ENCODE results near the gene CACHD1. TPM values are rescaled to one million over a fixed set of nuclear protein-coding genes. Genes with fewer than 3 reads are reported as not detected.
"Not testable (repeated sequence)": the region's sequence is repeated elsewhere in the genome, so short reads cannot be mapped to it uniquely, and the experiment has no call there.

CACHD1 gene
- total RNA-seq, 1 donor from 2014 or later: 14.4 TPM

DNA sequence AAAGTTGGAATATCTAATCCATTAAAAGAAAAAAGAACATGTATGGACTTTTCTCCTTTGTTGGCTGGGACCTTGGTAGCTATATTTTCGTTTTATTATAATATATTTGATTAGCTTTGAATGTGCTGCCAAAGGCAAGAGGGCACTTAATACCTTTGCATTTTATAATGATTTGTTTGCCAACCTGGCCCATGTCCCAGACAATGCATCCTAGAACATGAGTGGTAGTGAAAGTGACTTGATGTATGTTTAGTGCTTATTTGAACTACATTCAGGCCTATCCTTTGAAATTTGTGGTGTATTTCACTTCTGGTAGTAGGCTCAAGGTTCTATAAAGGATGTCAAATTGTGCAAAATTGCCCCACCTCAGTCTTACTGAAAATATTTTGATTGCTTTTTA is 25.9 kb downstream of the CACHD1 start:
- no peak for DNase-seq (ENCODE audit: low spot score)

DNA sequence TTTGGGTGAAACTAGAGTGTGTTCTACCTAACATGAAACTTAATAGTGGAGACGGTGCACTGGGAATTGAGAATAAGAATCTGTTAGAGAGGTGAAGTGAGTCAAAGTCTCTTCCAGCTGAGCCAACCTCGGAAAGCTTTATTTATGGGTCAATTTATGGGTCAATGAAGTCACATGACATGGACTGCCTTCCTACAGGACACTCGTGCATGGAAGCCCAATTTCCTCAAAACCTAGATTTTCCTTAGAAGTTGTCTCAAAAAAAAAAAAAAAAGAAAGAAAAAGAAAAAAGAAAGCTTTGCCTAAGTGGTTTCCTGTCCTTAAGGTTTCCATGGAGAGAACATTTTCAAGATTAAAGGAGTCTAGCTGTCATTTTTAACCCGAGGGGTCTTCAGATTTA is 26.7 kb downstream of the CACHD1 start:
- DNase-seq (ENCODE audit: low spot score): no peak

DNA sequence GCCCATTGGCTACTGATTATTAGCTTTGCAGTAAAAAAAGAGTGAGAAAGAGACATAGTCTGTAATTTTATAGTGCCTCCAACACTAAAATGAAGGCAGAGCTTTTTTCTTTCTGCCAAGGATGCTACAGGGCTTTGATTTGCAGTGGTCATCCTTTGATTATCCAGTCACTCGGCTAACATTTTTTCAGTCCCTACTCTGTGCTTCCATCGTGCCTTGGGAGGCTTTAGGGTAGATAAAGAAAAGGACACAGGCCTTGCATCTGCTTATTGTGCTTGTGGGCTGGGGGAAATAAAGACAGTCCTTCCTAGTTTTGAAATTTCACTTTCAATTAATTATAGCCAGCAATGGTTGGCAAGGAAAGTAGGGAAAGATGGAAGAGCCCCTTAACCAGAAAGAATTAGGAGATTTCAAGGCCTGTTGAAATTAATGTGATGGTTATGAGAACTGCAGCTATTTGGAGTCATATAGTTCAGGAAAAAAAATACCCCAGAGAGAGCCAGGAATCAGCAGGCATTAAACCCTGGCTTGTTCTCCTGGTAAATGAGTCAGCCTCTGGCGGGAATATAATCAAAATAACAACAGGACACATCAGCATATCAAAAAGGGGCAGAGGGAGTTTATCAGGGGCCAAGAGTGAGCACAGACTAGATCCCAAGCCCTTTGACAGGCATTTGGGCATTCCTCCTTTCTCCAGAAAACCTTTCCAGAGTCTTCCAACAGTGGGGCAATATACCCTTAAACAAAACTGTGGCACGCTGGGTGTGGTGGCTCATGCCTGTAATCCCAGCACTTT is 27.4 kb downstream of the CACHD1 start:
- DNase-seq (ENCODE audit: low spot score): no peak

DNA sequence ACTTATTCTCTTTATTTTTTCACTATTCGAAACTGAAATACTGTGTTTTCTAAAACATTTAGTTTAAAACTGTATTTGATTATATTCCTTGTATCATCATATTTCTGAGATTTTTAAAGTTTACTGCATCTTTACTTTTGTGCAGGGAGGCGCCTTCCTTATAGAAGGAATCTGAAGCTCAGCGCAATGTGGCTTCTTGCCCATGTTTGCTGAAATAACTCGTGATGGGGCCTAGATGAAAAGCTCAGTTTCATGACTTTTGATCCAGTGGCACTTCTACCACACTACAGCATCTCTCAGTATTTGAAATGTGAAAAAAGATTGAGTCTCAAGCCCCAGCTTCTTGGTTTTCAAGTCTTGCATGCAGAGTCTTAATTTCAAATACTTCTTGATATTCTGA is 28.4 kb downstream of the CACHD1 start:
- DNase-seq (ENCODE audit: low spot score): no peak

DNA sequence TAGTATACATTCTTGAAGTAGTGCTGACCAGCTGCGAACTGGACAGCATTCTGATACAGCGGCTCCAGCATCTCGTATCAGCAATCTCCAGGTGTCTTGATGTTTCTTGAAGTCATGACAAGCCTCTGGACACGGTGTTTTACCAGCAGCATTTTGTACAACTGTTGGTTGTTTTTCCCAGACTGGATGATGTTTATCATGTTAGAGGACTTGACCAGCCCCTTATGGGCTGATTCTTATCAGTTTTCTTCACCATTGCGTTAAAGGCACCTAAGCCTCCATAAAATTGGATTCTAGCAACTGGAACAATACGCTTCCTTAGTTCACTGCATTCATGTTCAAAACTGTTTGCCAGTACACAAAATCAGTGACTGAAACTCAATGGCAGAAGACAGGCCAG is 29.1 kb downstream of the CACHD1 start:
- DNase-seq (ENCODE audit: low spot score): no peak

DNA sequence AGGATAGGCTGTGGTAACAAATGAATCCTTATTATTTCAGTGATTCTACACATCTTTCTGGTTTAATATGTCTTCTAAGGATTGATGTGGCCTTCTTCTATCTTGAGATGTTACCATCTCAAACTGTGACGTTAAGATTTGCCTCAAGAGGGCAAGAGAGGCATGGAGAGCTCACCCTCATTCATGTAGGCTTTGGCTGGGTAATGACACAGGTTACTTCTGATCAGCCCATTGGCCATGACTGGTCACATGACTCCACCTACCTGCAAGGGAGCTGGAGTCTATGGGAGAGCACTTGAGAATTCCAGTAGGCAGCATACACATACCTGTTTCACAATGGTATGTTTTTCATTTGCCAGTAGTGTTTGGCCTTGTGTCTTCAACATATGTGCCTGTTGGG is 30.0 kb downstream of the CACHD1 start:
- no peak for DNase-seq (ENCODE audit: low spot score)

DNA sequence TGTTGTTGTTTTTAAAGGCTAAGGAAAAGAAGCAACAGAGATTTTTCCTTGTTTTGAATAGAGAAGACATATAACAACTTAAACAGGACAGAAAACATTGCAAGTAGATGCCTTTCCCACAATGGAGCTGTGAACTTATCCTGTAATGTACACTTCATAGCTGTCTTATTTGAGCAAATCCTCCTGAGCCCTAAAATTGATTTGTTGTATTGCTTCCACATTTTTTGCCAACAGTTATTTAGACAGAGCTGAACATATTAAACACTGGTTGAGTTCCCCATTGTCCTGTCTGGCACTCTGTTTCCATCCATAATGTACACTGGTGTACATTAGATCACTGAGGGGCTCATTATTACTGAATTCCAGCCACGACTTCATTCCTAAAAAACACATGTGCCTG is 32.2 kb downstream of the CACHD1 start:
- DNase-seq (ENCODE audit: low spot score): no peak

DNA sequence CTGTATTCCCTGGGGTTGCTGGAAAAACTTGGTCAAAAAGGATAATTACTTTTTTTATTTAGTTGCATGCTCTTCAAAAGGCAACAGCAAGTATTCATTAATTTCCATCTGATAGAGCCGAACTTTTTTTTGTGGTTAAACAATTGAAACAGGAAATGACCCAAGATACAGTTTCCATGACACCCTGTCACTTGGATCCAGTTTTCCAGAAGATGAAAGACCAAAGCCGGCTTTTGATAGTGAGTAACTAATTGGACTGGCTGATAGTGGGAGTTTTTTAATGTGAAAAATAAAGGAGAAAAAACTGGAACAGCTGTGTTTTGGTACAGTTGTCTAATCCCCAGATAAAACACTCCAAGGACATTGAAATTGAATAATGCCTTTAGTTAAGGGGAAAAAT is 33.0 kb downstream of the CACHD1 start:
- no peak for DNase-seq (ENCODE audit: low spot score)

DNA sequence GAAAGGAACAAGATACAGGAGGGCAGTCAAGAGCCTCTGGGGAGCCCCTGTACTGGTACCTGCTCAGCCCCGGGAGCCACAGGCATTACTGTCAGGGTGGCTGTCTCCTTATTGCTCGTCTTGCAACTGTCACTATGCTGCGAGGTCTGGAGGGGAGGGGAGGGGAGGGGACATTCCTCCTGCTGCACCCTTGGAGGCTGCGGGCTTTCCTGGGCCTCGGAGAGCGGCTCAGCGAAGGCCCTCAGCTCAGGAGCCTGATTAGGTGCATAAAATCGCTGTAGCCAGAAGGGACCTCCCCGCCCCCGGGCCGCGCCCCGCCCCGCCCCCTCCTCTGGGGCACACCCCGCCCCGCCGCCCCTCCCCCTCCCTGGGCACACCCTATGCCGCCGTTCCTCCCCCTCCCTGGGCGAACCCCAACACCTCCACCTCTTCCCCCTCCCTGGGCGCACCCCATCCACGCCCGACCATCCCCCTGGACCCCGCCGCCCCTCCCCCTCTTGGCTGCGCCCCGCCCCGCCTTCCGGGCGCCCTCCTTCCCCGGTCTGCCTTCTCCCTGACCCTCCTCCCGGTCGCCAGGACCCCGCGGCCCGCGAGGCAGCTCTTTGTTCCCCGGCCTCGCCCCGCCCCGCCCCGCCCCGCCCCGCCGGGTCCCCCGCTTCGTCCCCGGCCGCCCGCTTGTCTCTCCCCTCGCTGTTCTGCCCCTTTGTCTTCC is 35.5 kb downstream of the CACHD1 start:
- no peak for DNase-seq (ENCODE audit: low spot score)

DNA sequence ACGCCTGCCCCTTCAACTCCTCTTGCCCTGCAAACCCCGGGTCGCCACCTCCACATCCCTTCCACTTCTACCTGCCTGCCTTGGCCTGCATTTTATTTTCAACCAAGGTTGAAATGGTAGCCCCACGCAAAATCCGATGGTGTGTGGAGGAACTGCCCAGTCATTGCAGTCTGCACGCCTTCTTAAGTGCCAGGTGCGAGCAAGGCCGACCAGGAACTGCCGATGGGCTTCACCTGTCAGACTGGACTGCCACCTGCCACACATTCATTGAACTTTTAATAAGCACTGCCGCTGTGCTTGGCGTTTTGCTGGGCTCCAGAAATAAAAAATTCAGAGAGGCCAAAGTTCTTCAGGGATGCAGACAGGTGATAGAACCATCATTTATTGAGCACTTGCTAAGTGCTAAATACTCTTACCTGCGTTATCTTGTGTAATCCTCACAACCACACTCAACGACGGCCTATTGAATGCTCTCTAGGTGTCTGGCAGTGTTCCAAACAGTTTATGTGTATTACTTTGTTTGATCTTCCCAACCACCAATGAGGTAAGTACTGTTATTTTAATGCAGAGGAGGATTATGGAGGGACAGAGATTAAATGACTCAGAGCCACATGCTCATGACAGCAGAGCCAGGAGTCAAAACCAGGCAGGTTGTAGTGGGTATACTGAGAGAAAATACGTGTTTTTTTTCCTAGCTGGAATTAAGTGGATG is 36.2 kb downstream of the CACHD1 start:
- DNase-seq (ENCODE audit: low spot score): no peak

DNA sequence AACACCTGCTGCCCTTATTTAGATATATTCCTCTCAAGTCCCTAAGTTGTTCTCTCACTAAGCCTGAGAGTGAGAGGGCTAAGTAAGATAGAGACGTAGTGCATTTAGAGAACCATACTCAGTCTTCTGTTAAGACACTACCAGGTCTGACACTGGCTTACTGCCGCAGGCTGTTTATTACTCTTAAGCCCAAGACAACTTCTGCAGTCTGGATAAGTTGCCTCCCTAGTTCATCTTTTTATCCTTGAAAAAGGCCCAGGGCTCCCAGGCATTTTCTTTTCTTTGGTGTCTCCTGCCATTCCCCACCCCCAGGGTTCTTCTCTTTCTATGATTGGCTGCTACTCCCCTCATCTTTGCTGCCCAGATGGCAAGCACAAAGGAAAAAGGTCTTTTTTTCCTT is 38.7 kb downstream of the CACHD1 start:
- DNase-seq (ENCODE audit: low spot score): no peak

DNA sequence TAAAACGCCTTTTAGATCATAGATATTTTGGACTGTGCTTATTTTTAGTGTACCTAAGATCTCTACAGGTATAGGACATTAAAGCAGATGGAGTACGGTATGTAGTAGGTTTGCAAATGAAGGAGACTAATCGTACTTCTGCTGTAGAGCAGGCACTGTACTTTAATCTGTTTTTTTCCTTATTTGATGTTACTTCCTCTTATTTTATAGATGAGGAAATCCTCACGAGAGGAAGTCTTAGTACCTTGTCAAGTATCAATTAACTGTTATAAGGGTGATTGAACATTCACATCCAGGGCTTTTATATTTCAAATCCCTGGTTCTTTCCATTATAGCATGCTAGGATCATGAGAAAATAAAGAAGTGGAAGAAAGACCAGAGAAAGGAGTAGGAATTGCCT is 41.1 kb downstream of the CACHD1 start:
- no peak for DNase-seq (ENCODE audit: low spot score)

DNA sequence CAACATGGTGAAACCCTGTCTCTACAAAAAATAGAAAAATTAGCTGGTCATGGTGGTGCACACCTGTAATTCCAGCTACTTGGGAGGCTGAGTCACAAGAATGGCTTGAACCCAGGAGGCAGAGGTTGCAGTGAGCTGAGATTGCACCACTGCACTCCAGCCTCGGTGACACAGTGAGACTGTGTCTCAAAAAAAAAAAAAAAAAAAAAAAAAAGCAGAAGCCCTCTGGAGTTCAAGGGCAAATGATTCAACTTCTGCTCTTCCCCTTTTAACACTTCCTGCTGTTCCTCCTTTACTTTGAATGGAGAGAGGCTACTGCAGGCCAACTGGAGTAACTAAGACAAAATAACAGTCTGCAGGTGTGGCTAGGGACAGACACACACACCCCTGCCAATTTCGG is 42.3 kb downstream of the CACHD1 start:
- not testable (repeated sequence) for DNase-seq (ENCODE audit: low spot score)

DNA sequence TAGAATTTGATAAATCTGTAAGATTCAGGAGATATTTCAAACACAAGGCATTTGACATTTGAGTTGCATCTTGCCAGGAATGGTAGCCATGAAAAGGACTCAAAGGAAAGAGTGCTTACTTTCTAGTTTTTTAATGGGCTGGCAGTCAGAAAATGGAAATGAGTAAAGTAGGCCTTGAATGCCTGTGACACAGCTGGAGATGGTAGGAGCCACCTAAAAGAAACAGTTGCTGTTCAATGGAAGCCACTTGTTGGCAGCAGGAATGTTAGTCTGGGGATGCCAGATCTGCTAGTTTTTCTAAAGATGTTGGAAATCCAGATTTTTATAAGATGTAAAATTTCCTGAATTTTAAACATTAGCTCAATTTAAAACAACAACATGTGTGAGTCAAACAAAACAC is 43.6 kb downstream of the CACHD1 start:
- DNase-seq (ENCODE audit: low spot score): no peak

DNA sequence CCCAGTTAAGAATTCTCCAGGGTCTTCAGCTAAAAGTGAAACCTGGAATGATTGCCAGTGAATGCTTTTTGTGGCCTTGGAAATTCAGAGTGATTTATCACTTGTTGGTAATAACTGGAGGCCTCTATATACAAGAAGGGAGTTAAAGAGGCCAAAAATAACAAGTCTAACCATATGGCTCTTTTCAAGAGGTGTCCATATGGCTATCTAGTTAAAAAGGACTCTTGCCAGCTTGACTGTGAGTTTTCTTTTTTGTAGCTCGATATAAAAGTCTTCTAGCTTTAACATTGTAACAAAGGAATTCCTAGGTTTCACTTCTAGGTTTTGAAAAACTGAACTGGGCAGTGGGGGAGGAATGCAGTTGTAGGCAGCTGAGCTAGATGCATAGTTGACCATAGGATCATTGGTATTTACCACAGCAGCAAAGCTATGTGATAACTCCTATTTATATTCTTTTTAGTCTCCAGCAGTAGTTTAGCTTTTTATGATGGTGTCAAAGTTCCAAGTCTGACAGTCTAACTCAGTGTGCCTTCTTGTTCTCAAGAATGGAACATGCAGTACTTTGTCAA is 44.4 kb downstream of the CACHD1 start:
- DNase-seq (ENCODE audit: low spot score): no peak

DNA sequence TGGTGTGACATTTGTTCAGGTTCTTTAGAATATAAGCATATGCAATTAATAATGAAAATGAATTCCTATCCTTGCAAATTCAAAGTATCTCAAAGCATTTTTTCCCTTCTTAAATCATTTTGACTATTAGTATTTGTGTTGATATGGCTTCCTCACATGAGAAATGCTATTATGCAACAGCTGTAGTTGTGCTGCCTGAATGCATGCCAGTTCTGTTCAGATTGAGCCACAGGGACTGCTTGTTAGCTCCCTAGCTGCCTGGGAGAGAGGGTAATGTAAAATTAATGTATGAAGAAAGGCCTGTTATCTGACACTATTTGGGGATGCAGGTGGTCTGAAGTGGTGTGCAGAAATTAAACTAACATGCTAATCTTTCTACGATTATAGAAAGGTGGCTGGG is 45.5 kb downstream of the CACHD1 start:
- no peak for DNase-seq (ENCODE audit: low spot score)

DNA sequence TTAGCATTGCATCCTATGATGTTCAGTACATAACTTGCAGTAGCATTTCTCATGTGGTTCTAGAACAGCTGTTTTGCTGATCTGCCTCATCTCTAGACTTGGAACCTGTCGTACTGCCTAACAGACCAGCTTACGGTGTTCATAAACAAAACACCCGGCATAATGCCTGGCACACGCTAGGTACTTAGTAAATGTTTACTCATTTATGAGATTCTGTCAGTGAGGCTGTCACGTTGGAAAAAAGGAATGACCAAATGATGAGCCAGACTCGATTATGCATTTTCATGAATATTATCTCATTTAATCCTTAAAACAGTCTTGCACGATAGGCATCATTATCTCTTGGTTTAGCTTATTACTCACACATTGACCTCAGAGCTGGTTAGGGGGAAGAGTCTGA is 46.4 kb downstream of the CACHD1 start:
- no peak for DNase-seq (ENCODE audit: low spot score)

DNA sequence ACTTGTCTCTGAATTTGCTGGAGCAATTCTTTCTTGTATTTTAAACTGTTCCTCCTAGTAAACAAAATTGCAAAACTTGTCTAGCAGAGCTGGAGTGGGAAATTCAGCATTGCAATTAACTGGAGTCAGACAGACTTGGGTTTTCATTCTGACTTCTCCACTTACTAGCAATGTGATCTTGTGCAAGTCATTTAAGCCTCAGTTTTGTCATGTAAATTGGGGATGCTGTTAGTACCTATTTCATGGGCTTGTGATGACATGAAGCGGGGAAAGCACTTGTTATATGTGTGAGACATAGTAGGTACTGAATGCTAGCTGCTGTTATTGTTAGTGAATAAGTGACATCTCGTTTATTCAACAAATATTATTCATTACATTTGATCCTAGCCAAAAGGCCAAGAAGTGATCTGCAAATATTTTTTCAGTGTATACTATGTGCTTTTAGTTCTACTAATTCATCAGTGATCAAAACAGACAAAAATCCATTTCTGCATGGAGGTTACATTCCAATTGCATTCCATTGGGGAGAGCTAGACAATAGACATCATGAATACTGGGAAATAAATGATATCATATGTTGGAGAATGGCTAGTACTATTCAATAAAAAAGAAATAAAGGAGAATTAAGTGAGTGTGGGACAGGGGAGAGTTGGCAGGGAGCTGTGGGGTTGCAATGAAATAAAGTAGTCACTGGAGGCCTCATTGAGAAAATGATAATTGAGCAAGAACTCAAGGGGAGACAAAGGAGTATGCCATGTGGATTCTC is 47.1 kb downstream of the CACHD1 start:
- no peak for DNase-seq (ENCODE audit: low spot score)

DNA sequence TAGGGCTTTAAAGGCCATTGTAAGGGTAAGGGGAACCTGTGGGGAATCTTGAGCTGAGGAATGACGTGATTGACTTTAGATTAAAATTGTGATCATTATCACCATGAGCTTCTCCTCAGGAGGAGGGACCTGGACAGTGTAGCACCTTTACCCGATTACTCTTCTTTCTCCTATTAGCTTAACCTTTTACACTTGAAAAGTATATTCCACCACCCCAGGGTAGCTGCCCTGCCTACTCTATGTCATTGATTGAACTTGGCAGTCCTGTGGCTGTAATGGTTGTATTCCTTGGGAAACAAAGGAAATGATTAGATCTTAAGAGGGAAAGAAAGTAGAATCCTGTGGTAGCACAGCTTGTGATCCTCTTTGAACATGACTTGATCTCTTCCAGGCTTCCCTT is 47.7 kb downstream of the CACHD1 start:
- no peak for DNase-seq (ENCODE audit: low spot score)

DNA sequence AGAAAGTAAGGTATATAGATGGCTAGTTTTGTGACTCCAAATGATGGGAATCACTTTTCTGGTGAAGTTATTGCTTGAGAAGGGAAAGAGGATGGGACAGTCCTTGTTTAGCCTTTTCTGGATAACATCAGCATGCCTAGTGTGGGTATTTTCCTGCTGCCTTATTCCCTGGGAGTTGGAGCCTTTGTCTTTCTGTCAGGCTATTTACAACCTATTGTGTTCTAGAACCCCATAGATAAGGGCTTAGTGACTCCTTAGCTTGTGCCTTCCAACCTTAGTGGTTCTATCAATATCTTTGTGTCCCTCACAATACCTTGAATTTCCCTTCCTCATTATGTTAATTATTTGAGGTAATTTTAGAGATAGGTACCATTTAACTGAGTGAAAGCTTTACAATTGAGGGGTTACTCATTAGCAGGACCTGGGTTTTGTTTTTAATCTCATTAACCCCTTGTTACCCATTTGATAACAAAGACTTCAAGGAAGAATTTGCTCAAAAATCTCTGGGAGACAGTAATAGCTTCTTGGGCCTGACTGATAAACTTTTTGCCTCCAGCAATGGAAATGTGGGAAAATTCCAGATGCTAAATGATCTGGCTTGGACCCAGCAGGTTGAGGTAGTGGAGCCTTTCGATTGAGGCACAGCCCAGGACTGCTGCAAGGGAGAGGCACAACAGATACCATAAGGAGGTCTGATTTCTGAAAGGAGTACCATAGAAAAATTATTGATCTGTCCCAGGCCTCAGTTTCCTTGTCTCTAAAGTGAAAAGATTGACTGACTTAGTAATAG is 49.0 kb downstream of the CACHD1 start:
- DNase-seq (ENCODE audit: low spot score): no peak

Data from mesenteric fat pad (tissue), 1 donor.